Bone marrow (tissue), 2 donors: Measurements from ENCODE around the gene DPP10.

Experiments used
- DNase-seq, 2 donors: peaks; one replicate each; lab custom pipeline; 2025; lab: John Stamatoyannopoulos, UW

DPP10 gene

DNA sequence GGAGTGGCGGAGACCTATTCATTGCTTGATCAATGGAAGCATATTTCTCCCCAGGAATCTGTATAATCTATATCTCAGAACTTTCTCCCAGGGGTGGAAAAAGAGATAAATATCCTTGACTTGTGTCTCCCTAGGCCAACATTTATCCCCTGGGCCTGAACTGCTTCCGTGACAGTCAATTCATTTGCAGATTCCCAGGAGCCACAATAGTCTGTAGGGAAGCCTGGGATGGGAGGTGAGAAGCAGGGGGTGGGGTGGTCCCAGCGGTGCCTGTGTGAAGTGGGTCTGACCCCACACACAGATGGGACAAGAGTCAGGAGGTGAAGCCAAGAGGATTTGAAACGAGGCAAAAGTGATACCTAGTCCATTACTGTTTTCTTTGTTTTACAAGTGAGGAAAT lies 166.8 kb downstream of the DPP10 start:
- no peak for DNase-seq

DNA sequence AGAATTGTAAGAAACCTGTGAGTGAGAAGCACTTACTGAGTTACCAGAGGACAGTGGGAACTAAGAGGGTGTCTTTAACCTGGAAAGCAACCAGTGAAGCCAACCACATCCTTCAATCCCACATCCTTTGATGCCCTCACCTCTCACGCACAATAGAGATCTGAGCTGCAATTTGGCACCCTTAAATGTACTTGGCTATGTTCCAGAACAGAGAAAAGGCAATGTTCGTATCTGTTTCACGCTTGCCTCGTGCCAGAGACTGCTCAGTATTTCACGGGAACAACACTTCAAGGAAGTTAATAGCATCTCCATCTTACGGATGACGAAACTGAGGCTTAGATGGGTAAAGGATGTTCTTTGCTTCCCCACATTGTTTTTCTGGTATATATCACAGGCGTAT lies 167.4 kb downstream of the DPP10 start:
- no peak for DNase-seq

- no peak for DNase-seq
Observed at GRCh38 chr2:114610677-114611076, 168.2 kb downstream of the DPP10 start.

GRCh38 chr2:114614592-114614991 lies 172.2 kb downstream of the DPP10 start:
- no peak for DNase-seq

DNA sequence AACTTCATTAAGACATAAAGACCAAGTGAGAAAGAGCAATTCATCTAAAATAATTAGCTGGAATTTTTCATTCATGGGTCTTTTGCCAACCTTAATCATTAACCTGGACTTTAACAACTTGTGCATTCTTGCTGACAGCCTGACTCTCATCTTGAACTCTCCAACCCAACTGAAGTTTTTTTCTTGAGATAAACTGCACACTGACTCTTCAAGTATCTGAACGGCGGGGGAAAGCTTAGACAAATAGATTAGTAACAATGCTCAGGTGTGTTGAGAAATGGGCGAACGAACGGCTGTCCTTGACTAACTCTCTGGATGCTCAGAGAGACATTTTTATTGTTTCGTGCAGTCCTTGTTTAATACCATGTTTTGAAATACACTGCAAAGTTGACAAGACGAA lies 186.0 kb downstream of the DPP10 start:
- no peak for DNase-seq

DNA sequence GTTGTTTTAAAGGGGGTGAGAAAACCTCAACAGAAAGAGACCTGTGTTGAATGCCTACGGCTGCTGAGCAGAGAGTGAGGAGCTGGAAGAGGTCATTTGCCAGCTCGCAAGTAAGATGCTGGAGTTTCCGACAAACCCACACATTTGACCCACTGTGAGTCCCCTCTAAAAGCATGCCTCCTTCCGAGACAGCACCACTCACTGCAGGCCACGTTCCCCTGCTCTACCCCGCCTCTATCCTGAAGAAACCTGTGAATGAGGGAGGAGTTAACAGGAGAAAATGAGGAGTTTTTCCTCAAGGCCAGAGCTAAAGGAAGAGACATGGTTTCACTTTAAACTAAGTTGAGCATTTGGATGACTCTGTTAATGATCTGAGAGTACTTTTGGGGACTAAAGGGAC lies 188.7 kb downstream of the DPP10 start:
- DNase-seq = no peak

DNA sequence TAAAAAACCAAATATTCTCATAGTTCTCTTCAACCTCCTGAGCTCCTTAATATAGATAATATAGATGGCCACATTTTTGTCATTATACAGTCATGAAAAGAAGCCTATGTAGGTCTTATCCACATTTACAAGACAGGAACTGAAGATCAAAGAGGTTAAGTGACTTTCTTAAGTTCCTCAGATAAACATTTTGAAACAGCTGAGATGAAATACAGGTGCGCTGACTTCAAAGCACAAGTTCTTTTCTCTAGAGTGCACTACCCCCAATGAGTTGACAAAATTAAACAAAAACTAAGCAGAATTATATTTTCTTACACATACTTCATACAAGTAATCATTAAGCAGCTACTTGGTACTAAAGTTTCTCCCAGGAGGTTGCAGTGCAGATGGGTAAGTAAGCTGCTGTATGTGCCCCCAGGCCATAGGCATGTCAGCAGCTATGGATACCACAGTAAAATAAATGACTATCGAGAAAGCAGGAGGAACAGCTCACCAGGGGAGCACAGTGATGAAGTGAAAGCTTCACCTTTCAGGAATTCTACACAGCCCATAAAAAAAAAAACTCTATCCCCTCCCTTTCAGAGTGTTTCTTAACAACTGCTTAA lies 199.8 kb downstream of the DPP10 start:
- DNase-seq = no peak

GRCh38 chr2:114642988-114643553 lies 200.6 kb downstream of the DPP10 start:
- DNase-seq = no peak

GRCh38 chr2:114651933-114652332 lies 209.5 kb downstream of the DPP10 start:
- DNase-seq = no peak

DNA sequence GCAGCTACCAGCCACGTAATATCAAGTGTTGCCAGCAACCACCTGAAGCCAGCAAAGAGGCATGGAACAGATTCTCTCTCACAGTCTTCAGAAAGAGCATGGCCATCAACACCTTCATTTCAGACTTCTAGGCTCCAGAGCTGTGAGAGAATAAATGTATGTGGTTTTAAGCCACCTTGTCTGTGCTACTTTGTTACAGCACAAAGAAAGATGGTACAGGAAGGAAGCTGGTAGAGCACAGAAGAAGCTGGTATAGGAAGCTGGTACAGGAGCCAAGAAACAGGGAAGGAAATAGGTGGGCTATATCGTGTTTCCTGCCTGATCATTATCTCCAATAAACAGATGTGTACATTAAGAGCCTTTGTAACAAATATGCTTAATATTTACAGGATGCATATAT lies 217.4 kb downstream of the DPP10 start:
- DNase-seq = no peak

DNA sequence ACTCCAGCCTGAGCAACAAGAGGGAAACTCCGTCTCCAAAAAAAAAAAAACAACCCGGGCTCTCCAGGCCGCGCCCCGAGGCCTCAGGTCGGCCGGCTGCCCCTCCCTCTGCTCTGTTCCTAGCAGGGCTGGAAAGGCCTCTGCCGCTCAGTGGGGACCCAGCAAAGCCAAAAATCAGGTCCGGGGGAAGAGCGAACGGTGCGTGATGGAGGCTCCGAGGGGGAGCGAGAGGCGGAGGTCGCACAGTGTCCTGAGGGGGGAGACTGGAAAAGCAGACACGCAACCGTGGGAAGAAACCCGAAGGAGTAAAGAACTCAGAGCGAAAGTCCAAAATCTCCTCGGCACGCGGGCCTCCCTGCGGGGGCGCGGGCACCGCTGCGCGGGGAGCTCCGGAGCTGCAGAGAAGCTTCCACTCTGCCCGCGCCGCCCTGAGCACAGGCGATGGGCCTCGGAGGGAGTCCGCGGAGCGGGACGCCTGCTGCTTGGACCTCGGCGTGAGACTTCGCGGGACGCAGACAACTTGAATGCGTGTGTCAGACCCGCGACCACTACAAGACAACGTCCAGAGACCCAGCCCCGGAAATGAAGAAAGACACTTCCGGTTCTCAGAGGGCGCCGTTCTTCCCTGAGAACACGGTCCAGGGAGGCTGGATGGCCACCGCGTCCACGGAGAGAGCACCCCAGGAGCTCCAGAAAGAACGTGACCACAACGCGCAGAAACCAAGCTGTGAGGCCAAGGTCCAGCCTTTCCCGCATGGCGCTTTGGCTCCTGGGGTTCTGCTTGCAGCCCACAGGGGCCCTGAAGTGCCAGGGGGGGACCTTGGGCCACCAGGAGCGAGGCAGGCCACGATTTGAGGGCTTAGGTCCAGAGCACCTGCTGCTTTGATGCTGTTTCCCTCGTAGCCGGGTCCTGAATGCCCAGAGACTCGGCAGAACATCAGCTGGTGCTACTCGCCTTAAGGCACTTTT lies 219.8 kb downstream of the DPP10 start:
- DNase-seq = no peak

DNA sequence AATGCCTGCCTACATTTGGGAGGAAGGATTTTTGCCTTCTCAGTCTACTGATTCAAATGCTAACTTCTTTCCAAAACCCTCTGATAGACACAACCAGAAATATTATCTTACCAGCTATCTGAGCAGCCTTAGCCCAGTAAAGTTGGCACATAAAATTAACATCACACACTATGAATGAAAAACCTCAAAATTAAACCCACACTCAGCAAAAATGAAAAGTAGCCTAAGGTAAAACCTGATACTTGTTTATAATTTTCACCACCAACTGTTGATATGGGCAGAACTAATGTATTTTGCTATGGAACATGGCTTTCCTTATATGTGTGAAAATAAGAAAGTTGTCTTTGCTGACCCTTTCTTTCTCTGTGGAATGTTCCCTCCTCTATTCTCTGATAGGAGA lies 226.0 kb downstream of the DPP10 start:
- DNase-seq = no peak

DNA sequence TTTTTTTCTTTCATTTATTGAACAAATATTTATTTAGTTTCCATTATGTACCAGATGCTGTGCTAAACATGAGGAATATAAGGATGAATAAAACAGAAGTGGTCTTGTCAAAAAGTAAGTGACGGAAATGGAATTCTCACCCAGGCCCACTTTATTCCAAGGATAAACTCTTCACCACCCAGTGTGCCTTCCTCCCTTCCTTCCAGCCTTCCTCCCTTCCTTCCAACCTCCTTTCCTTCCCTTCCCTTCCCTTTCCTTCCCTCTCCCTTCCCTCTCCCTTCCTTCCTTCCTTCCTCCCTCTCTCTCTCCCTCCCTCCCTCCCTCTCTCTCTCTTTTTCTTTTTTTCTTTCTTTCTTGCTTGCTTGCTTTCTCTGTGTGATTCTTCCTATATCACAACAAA lies 240.8 kb downstream of the DPP10 start:
- DNase-seq = no peak

DNA sequence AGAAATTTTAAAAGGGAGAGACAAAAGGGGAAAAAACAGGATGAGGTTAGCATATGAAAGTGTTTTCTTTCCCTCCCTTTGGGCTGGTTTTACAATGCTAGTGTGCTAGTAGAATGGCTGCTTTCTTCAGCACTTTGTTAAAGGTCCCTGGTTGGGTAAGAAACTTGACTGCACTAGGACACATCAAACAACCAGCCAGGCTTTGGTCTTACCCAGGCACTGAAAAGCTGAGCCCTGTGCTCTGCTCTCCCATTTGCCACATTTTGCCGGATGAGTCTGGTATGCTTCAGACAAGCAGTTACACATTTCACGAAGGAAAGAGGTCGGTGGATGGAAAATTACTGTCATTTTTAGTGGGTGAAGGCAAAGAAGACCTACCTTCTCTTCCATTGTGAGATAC lies 242.0 kb downstream of the DPP10 start:
- no peak for DNase-seq

GRCh38 chr2:114685102-114685501 lies 242.7 kb downstream of the DPP10 start:
- no peak for DNase-seq

DNA sequence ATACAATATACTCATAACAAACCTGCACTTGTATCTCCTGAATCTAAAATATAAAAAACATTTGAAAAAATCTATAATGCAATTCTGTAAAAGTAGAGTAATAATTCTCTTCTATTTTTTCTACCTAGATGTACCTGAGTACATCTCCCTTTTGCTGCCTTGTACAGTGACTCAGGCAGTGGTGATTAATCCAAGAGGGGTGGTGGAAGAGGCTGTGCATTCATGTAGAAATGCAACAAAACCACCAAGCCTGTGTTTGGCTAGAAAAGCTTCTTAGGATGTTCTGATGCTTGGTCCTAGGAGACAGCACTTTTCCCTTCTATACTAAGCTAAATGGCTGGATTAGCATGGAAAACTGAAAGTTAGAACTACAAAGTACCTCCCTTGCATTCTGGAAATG lies 245.8 kb downstream of the DPP10 start:
- no peak for DNase-seq

GRCh38 chr2:114698520-114698919 lies 256.1 kb downstream of the DPP10 start:
- DNase-seq = no peak

- DNase-seq = no peak
Observed at GRCh38 chr2:114699423-114699944, 257.0 kb downstream of the DPP10 start.

GRCh38 chr2:114700440-114700839 lies 258.0 kb downstream of the DPP10 start:
- DNase-seq = no peak

- DNase-seq = no peak
Observed at GRCh38 chr2:114709936-114710850, 267.8 kb downstream of the DPP10 start.

GRCh38 chr2:114714313-114714712 lies 271.9 kb downstream of the DPP10 start:
- DNase-seq = no peak

DNA sequence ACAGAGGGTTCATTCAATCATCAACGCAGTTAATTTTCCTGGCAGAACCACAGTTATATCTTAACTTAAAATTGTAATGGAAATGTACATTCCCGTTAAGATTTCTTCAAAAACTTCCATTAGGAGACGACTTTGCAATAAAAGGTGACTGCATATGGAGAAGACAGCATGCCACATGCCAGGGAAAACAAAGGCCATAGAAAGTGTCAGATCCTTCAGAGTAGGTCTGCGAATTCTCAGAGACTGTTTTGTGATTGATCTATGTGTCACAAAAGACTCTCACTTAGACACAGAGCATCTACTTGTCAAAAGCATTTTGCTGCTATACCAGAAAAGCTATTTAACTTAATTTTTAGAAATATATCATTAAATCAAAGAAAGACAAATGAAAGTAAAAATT lies 274.6 kb downstream of the DPP10 start:
- DNase-seq = no peak
